H9 (cell line): ENCODE data around the gene RAP1GAP2. TPM values are rescaled to one million over a fixed set of nuclear protein-coding genes. Genes with fewer than 3 reads are reported as not detected.
A peak's percentile ranks its signal among the peaks of the same experiment; 100 is the strongest.

Source experiments
- DNase-seq: peaks from one replicate; pipeline ENCODE4 v3.0.0-alpha.2; 2017
- H2AFZ ChIP-seq: one replicate; pipeline ENCODE4 v1.6.1; 2013; ENCODE audit warnings: mild to moderate bottlenecking, low read length, control low read depth, moderate library complexity
- H2AK5ac ChIP-seq: 2 replicates; pipeline ENCODE4 v1.6.1; 2013; ENCODE audit warnings: low read length, control low read depth, mixed read lengths; ENCODE audit not compliant: insufficient read length
- H2BK120ac ChIP-seq: one replicate; pipeline ENCODE4 v1.6.1; 2013; ENCODE audit warnings: low read depth, mild to moderate bottlenecking, low read length, control low read depth, inconsistent platforms; ENCODE audit not compliant: poor library complexity, severe bottlenecking
- H2BK12ac ChIP-seq: 2 replicates; pipeline ENCODE4 v1.6.1; 2013; ENCODE audit warnings: low read length, control low read depth, mixed read lengths, low read depth; ENCODE audit not compliant: insufficient read length
- H2BK15ac ChIP-seq: 2 replicates; pipeline ENCODE4 v1.6.1; 2013; ENCODE audit warnings: low read depth, low read length, control low read depth
- H2BK20ac ChIP-seq: one replicate; pipeline ENCODE4 v1.6.1; 2013; ENCODE audit warnings: low read depth, mild to moderate bottlenecking, low read length, control low read depth, inconsistent platforms; ENCODE audit not compliant: poor library complexity, severe bottlenecking
- H2BK5ac ChIP-seq: 2 replicates; pipeline ENCODE4 v1.6.1; 2013; ENCODE audit warnings: low read length, control low read depth, mixed read lengths; ENCODE audit not compliant: insufficient read length
- H3K14ac ChIP-seq: 2 replicates; pipeline ENCODE4 v1.6.1; 2013; ENCODE audit warnings: low read length, control low read depth; ENCODE audit not compliant: insufficient read depth
- H3K18ac ChIP-seq: 2 replicates; pipeline ENCODE4 v1.6.1; 2013; ENCODE audit warnings: low read depth, mild to moderate bottlenecking, mixed read lengths, low read length, control low read depth; ENCODE audit not compliant: insufficient read length
- H3K23ac ChIP-seq: 2 replicates; pipeline ENCODE4 v1.6.1; 2013; ENCODE audit warnings: low read length, control low read depth, mixed read lengths, low read depth; ENCODE audit not compliant: insufficient read length
- H3K23me2 ChIP-seq: 2 replicates; pipeline ENCODE4 v1.6.1; 2013; ENCODE audit warnings: low read depth, mild to moderate bottlenecking, mixed read lengths, low read length, control low read depth; ENCODE audit not compliant: insufficient read length, poor library complexity, severe bottlenecking
- H3K27ac ChIP-seq: 2 replicates; pipeline ENCODE4 v1.5.1; 2013; ENCODE audit warnings: low read length, control low read depth, mixed read lengths, low read depth; ENCODE audit not compliant: insufficient read length
- H3K27me3 ChIP-seq: 2 replicates; pipeline ENCODE4 v1.6.1; 2013; ENCODE audit warnings: low read length, control low read depth, inconsistent platforms; ENCODE audit not compliant: insufficient read depth
- H3K4ac ChIP-seq: 2 replicates; pipeline ENCODE4 v1.6.1; 2013; ENCODE audit warnings: low read depth, mild to moderate bottlenecking, control low read depth, inconsistent platforms, low read length, moderate library complexity
- H3K4me1 ChIP-seq: 2 replicates; pipeline ENCODE4 v1.6.1; 2013; ENCODE audit warnings: low read length, control low read depth, inconsistent platforms; ENCODE audit not compliant: insufficient read depth
- H3K4me2 ChIP-seq: 2 replicates; pipeline ENCODE4 v1.6.1; 2013; ENCODE audit warnings: low read length, control low read depth, mixed read lengths; ENCODE audit not compliant: insufficient read length, insufficient read depth
- H3K56ac ChIP-seq: 2 replicates; pipeline ENCODE4 v1.6.1; 2013; ENCODE audit warnings: low read depth, mild to moderate bottlenecking, mixed read lengths, low read length, control low read depth; ENCODE audit not compliant: insufficient read length
- H3K79me1 ChIP-seq: 2 replicates; pipeline ENCODE4 v1.6.1; 2013; ENCODE audit warnings: low read depth, mild to moderate bottlenecking, moderate library complexity, low read length, control low read depth, inconsistent platforms; ENCODE audit not compliant: insufficient read depth, poor library complexity, severe bottlenecking
- H3K79me2 ChIP-seq: 2 replicates; pipeline ENCODE4 v1.6.1; 2013; ENCODE audit warnings: low read length, control low read depth, inconsistent platforms; ENCODE audit not compliant: insufficient read depth
- H3K9ac ChIP-seq: 2 replicates; pipeline ENCODE4 v1.6.1; 2013; ENCODE audit warnings: low read length, control low read depth, mixed read lengths; ENCODE audit not compliant: insufficient read length; ENCODE audit errors: extremely low read depth
- H3K9me3 ChIP-seq: one replicate; pipeline ENCODE4 v1.6.1; 2013; ENCODE audit warnings: low read depth, low read length, inconsistent platforms; ENCODE audit not compliant: control insufficient read depth
- H3T11ph ChIP-seq: one replicate; pipeline ENCODE4 v1.6.1; 2013; ENCODE audit warnings: mild to moderate bottlenecking, low read length, control low read depth, inconsistent platforms
- H4K20me1 ChIP-seq: one replicate; pipeline ENCODE4 v1.6.1; 2013; ENCODE audit not compliant: control insufficient read depth, insufficient read length, insufficient read depth
- H4K5ac ChIP-seq: 2 replicates; pipeline ENCODE4 v1.6.1; 2013; ENCODE audit warnings: low read depth, mild to moderate bottlenecking, mixed read lengths, low read length, control low read depth; ENCODE audit not compliant: insufficient read length
- H4K8ac ChIP-seq: replicated peaks from 2 replicates; pipeline ENCODE4 v1.6.1; 2013; ENCODE audit warnings: low read length, control low read depth, mixed read lengths, low read depth; ENCODE audit not compliant: insufficient read length
- H4K91ac ChIP-seq: 2 replicates; pipeline ENCODE4 v1.6.1; 2013; ENCODE audit warnings: low read depth, mild to moderate bottlenecking, moderate library complexity, mixed read lengths, low read length, control low read depth; ENCODE audit not compliant: insufficient read length
- H3K27ac Mint-ChIP-seq, 3 experiments: 2 replicates in 2 of 3; 3 replicates in 1 of 3; pipeline ENCODE4 v1.8.0; 2020 to 2021; ENCODE audit warnings: mixed read lengths in 3 of 3, mild to moderate bottlenecking in 1 of 3, moderate library complexity in 1 of 3
- H3K27me3 Mint-ChIP-seq: 2 replicates; pipeline ENCODE4 v1.8.0; 2021; ENCODE audit warnings: low read depth, mild to moderate bottlenecking, moderate library complexity, mixed read lengths
- H3K36me3 Mint-ChIP-seq, 3 experiments: 2 replicates in 2 of 3; 3 replicates in 1 of 3; pipeline ENCODE4 v1.8.0; 2020 to 2021; ENCODE audit warnings: low read depth in 3 of 3, mixed read lengths in 3 of 3; ENCODE audit not compliant: insufficient read depth in 1 of 3
- H3K4me1 Mint-ChIP-seq, 2 experiments: 2 replicates each; pipeline ENCODE4 v1.8.0; 2020; ENCODE audit warnings: mixed read lengths in 2 of 2
- H3K4me3 Mint-ChIP-seq, 2 experiments: 2 replicates in 1 of 2; 3 replicates in 1 of 2; pipeline ENCODE4 v1.8.0; 2020 to 2021; ENCODE audit warnings: mild to moderate bottlenecking in 2 of 2, mixed read lengths in 2 of 2, moderate library complexity in 1 of 2
- H3K9me3 Mint-ChIP-seq, 2 experiments: 2 replicates in 1 of 2; 3 replicates in 1 of 2; pipeline ENCODE4 v1.8.0; 2020; ENCODE audit warnings: mild to moderate bottlenecking in 2 of 2, mixed read lengths in 2 of 2, moderate library complexity in 1 of 2
- WGBS: extraction: QIAGEN DNeasy Blood & Tissue Kit; methylation state at CpG from one replicate; pipeline ENCODE4 v1.1.7; 2013; ENCODE audit warnings: missing lambda C conversion rate, low lambda C conversion rate, mixed read lengths; ENCODE audit not compliant: insufficient read length; ENCODE audit errors: extremely low coverage; 5-methylcytosine and 5-hydroxymethylcytosine counted together
- total RNA-seq: library from RNA; stranded (reverse); gene quantifications from 2 replicates; pipeline ENCODE4 v1.2.1, GENCODE V29; 2021
- TF ChIP-seq, protein P1 (sequence below): fragments of 200-600 bp; sonication (generic); conservative IDR thresholded peaks from 3 replicates; pipeline ENCODE4 v1.8.0; 2021; ENCODE audit warnings: antibody characterized with exemption, mild to moderate bottlenecking

RAP1GAP2 gene
- total RNA-seq, 1 experiment from 2014 or later: 33.8 TPM

DNA sequence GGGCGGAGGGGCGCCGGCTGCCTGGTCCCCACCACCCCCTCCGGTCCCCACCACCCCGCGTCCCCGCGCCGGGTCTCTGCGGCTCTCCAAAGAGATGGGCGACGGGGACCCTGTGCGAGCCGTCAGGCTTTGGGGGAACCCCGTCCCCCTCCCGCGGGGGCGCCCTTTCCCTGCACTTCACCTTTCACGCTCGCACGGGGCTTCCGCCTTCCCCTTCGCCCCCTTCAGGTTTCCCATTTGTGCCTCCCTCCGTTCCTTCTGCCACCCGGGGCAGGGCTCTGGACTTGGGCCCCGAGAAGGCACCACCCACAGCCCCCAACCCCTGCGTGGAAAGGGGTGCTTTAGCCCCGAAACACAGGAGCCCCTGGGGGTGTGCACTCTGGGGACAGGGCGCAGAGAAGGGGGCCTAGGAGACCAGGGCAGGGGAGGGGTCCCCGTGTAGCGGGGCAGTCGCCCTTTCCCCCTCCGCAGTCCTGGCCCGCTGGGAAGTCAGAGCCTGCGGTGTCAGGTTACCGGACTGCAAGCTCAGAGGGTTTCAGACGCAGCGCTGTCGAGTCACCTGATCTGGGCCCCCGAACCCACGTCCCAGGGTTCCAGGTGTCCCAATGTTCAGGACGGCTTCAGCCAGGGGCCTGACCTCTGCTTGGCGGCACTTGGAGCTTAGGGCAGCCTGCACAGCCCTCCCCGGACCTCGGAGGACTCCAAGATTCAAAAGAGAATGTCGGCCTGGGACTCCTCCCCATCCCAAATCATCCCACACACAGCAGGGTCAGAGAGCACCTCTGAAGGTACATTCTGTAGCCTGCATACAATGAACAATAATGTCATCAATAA, 40.1 kb upstream of the RAP1GAP2 start:
- Histone ChIP-seq H3K4me2 (peak overlapping the region; percentile 25), H4K8ac (no peak overlapping the region), H3K4me1 (no peaks in the 10 kb centered on the region), H3K27ac (no peak overlapping the region), H4K20me1 (no peaks in the 10 kb centered on the region), H2BK12ac (no peak overlapping the region), H4K5ac (no peak overlapping the region), H2BK20ac (no peak overlapping the region), H2BK120ac (peak overlapping the region; percentile 74), H3K56ac (no peak overlapping the region), H3K79me1 (no peaks in the 10 kb centered on the region), H3K27me3 (no peaks in the 10 kb centered on the region), H3K23me2 (peaks cover 2% of the 10 kb centered on the region), H2BK5ac (no peak overlapping the region), H3K14ac (peak overlapping the region; percentile 31; the same call in 1 of the 2 replicates), H3K79me2 (no peaks in the 10 kb centered on the region), H3T11ph (no peak overlapping the region), H3K4ac (no peak overlapping the region), H4K91ac (no peak overlapping the region), H3K9ac (no peak overlapping the region), H3K9me3 (no peaks in the 10 kb centered on the region), H3K23ac (no peak overlapping the region), H2AFZ (no peak overlapping the region), H2BK15ac (no peak overlapping the region), H2AK5ac (no peak overlapping the region), H3K18ac (no peak overlapping the region)
- no peak overlapping the region; a peak in 2 of 7 replicates for H3K27ac Mint-ChIP-seq
- H3K4me3 Mint-ChIP-seq: peak overlapping the region; percentile 69 to 87
- DNase-seq: peak; percentile 94
- peaks cover 40% of the 10 kb centered on the region for H3K27me3 Mint-ChIP-seq
- H3K4me1 Mint-ChIP-seq: peaks cover 13 to 14% of the 10 kb centered on the region in 2 experiments
- TF ChIP-seq, protein P1, sequence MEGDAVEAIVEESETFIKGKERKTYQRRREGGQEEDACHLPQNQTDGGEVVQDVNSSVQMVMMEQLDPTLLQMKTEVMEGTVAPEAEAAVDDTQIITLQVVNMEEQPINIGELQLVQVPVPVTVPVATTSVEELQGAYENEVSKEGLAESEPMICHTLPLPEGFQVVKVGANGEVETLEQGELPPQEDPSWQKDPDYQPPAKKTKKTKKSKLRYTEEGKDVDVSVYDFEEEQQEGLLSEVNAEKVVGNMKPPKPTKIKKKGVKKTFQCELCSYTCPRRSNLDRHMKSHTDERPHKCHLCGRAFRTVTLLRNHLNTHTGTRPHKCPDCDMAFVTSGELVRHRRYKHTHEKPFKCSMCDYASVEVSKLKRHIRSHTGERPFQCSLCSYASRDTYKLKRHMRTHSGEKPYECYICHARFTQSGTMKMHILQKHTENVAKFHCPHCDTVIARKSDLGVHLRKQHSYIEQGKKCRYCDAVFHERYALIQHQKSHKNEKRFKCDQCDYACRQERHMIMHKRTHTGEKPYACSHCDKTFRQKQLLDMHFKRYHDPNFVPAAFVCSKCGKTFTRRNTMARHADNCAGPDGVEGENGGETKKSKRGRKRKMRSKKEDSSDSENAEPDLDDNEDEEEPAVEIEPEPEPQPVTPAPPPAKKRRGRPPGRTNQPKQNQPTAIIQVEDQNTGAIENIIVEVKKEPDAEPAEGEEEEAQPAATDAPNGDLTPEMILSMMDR: no peak
- WGBS: no CpG with 5 or more reads among the region's 46 CpGs
- no peaks in the 10 kb centered on the region for H3K9me3 Mint-ChIP-seq
- H3K36me3 Mint-ChIP-seq: peaks cover 0 to 4% (median 3%) of the 10 kb centered on the region in 3 experiments; a peak in 4 of 7 replicates
